Coronary artery (tissue), 2 donors: ENCODE results near the gene ASB18.
A peak's percentile ranks its signal among the peaks of the same experiment; 100 is the strongest.

Experiments used
- DNase-seq: peaks from one replicate; pipeline ENCODE4 v3.0.0-alpha.2; 2017; ENCODE audit warnings: low spot score
- H3K27ac ChIP-seq, 2 donors: fragments of 200-600 bp; sonication (generic); one replicate each; pipeline ENCODE4 v1.5.1; 2016 to 2019
- H3K4me3 ChIP-seq: fragments of 200-600 bp; sonication (generic); 2 replicates; pipeline ENCODE4 v1.5.1; 2016; ENCODE audit warnings: mild to moderate bottlenecking, moderate library complexity
- TF ChIP-seq, protein P1 (sequence below): fragments of 200-600 bp; sonication (generic); IDR thresholded peaks from one replicate; pipeline ENCODE4 v1.5.1; 2019; ENCODE audit warnings: antibody characterized with exemption

ASB18 gene

DNA sequence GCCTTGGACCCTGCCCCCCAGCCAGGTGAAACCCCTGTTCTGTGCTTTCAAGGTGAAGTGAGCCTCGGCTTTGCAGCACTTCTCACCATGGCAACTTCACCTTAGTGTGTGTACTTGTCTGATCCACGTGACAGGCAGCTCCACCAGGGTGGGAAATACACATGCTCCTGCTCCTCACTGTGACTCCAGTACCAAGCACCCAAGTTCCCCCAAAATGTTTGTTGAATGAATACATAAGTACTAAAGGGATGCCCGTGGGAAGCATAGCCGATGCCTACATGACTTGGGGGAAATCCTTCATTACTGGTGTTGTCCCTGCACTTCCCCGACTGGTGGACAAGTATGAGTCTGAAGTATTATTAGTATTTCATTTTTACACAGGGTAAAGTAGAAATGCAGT, 54.2 kb downstream of the ASB18 start:
- TF ChIP-seq, protein P1, sequence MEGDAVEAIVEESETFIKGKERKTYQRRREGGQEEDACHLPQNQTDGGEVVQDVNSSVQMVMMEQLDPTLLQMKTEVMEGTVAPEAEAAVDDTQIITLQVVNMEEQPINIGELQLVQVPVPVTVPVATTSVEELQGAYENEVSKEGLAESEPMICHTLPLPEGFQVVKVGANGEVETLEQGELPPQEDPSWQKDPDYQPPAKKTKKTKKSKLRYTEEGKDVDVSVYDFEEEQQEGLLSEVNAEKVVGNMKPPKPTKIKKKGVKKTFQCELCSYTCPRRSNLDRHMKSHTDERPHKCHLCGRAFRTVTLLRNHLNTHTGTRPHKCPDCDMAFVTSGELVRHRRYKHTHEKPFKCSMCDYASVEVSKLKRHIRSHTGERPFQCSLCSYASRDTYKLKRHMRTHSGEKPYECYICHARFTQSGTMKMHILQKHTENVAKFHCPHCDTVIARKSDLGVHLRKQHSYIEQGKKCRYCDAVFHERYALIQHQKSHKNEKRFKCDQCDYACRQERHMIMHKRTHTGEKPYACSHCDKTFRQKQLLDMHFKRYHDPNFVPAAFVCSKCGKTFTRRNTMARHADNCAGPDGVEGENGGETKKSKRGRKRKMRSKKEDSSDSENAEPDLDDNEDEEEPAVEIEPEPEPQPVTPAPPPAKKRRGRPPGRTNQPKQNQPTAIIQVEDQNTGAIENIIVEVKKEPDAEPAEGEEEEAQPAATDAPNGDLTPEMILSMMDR = no peak
- peak; percentile 17 for DNase-seq
- Histone ChIP-seq H3K27ac (no peak overlapping the region), H3K4me3 (no peak overlapping the region)

DNA sequence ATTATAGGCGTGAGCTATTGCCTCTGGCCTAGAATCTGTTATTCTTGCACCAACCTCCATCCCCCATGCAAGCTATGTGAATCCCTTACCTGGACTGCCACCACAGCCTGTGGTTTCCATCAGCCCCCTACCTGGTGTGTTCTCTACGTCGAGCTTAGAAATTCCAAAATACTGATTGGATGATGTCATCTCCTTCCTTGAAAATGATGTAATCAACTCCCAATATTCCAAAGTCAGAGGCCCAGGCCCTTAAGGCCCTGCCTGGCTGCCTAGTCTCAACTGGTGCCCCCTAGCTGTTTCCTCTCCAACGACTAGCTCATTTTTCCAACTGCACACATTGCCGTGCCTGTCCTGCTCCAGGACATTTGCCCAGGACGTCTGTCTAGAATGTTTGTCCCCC, 54.7 kb downstream of the ASB18 start:
- H3K4me3 ChIP-seq = no peak overlapping the region
- DNase-seq = peak; percentile 11
- H3K27ac ChIP-seq = no peak overlapping the region
- TF ChIP-seq, protein P1 = no peak

DNA sequence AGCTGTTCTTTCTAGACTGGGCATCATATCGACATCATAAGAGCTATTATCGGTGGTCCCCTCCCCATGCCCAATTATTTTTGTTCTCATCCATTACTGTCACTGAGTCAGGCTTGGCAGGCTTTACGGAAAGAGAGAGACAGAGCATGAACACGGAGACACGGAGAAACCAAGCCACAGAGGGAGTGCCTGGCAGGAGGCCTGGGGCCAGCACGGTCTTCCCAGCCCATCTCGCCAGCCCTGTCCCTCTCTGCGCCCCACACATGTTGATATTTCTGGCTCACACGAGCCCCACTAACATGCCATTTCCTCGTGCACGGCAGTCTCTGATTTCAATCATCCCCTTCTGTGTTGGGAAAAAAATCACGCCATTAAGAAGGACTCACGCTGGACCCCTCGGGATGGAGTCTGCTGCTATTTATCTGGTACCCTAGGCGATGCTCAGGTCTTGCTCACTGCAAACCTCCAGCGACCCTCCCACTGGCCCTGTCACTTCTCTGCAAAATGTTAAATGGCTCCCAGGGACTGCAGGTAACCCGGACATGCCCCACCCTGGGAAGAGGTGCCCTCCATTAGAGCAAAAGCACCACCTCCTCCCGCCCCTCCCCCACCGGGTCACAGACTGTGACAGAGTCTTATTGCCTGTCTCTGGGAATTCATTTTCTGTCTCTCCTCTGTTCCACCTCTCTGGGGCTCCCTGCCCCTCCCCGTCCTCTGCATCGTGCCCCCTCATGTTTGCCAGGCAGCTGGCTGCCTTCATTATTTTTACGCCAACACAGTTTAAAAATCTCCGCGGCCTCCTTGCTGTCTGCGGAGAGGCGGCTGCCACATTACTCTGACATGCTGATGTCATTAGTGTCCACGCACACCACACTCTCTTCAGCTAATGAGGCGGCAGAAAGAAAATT, 55.9 kb downstream of the ASB18 start:
- TF ChIP-seq, protein P1 = no peak
- DNase-seq = peak; percentile 60
- H3K27ac ChIP-seq = no peak overlapping the region
- no peak overlapping the region for H3K4me3 ChIP-seq

DNA sequence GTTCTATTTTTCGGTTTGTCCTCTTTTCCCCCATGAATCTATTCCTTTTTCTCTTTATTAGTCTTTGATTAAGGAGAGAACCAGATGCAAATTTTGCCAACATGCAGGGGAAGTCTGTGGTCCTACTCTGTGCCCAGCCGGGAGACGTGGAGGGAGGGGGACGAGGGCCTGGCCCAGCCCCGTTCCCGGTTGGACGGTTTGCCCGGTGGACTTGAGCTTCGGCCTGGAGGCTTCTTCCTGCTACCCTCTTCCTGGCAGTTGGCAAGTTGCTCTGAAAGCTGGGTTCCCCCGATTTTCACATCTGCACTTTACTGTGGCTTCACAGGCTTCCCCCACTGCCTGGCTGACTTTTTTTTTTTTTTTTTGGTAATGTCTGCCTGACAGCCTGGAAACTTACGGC, 56.7 kb downstream of the ASB18 start:
- peak; percentile 7 for DNase-seq
- Histone ChIP-seq H3K4me3 (no peak overlapping the region), H3K27ac (no peak overlapping the region)
- TF ChIP-seq, protein P1 = no peak

DNA sequence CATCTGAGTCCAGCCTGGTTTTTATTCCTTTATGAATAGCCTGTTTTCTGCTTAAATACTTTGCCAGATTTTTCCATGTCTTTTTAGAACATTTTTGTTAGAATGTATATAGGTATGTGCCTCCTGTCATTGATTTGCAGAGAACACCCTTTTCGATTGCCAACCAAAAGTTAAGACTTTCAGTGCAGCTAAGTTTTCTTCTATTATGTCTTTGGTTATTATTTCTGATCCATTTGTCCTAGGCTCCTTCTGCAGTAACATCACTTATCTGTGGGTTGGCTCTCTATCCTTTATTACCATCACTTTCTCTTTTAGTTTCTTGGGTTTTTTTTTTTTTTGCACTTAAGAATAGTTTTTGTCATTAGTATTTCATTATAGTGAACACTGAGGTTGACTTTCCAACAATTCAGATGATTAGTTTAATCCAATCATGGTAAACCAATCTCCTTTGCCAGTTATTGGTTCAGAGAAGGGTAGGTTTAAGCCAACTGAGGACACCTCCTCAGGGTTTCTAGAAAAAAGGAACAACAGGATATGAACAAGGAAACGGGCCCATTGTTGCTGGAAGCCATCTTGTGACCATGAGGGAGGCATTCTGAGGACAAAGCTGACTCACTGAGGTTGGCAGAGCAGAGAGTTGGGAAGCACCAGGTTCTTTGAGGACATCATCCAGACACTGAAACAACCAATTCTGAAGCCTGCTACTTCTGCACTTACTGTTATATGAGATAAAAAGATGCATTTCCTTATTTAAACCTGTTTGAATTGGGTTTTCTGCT, 58.1 kb downstream of the ASB18 start:
- DNase-seq = no peak
- TF ChIP-seq, protein P1 = no peak
- Histone ChIP-seq H3K4me3 (no peak overlapping the region), H3K27ac (no peak overlapping the region)

DNA sequence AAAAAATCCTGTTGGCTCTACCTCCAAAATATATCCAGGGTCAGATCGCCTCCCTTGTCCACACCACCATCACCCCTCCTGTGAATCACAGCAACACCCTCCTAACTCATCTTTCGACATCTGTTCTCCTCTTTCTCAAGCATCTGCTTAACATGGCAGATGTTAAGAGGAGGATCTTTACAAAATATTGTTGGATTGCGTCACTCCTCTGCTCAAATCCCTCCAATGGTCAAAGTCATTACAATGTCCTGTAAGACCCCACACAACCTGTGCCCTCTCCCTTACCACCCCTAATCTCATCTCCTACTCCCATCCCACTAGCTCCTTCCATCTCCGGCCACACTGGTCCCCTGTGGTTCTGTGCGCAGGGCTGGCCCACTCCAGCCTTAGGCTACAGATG, 59.3 kb downstream of the ASB18 start:
- H3K4me3 ChIP-seq = no peak overlapping the region
- TF ChIP-seq, protein P1 = no peak
- DNase-seq = peak; percentile 28
- H3K27ac ChIP-seq = no peak overlapping the region
